Measurements from ENCODE around the gene MT1G.
"Not testable (repeated sequence)": the region's sequence is repeated elsewhere in the genome, so short reads cannot be mapped to it uniquely, and the experiment has no call there.

MT1G gene

GRCh38 chr16:56634715-56635440 is 33.0 kb downstream of the MT1G start:
- no peak for DNase-seq

- no peak for DNase-seq
Measured at GRCh38 chr16:56633535-56633934, 34.3 kb downstream of the MT1G start.

- DNase-seq: no peak
Measured at GRCh38 chr16:56632848-56633365, 35.0 kb downstream of the MT1G start.

GRCh38 chr16:56632156-56632847 is 35.6 kb downstream of the MT1G start, which contains the start of gene MT1M:
TSS of gene MT1M (plus strand) at chr16:56632659. CDS start at chr16:56632732, 73 bp downstream.
- no peak for DNase-seq

GRCh38 chr16:56631832-56632155 is 36.1 kb downstream of the MT1G start:
- DNase-seq: no peak

- DNase-seq: no peak
Measured at GRCh38 chr16:56631197-56631596, 36.7 kb downstream of the MT1G start.

GRCh38 chr16:56630134-56630533 is 37.7 kb downstream of the MT1G start:
- DNase-seq: no peak

GRCh38 chr16:56629531-56629930 is 38.3 kb downstream of the MT1G start:
- DNase-seq: no peak

GRCh38 chr16:56628486-56629350 is 39.1 kb downstream of the MT1G start:
- no peak for DNase-seq

GRCh38 chr16:56626685-56627084 is 41.2 kb downstream of the MT1G start:
- no peak for DNase-seq

GRCh38 chr16:56625943-56626654 is 41.8 kb downstream of the MT1G start:
- peak; percentile 68 for DNase-seq

GRCh38 chr16:56625140-56625942 is 42.5 kb downstream of the MT1G start, which contains the start of gene MT1E:
TSS of gene MT1E (plus strand) at chr16:56625781. CDS start at chr16:56625852, 71 bp downstream.
- peak; percentile 88 for DNase-seq

- no peak for DNase-seq
Measured at GRCh38 chr16:56623637-56624036, 44.2 kb downstream of the MT1G start.

GRCh38 chr16:56623184-56623583 is 44.7 kb downstream of the MT1G start:
- DNase-seq: not testable (repeated sequence)

GRCh38 chr16:56621665-56622445 is 46.0 kb downstream of the MT1G start:
- DNase-seq: not testable (repeated sequence)

- DNase-seq: no peak
Measured at GRCh38 chr16:56620339-56620897, 47.4 kb downstream of the MT1G start.

GRCh38 chr16:56618138-56618537 is 49.7 kb downstream of the MT1G start:
- no peak for DNase-seq

- peak; percentile 60 for DNase-seq
Measured at GRCh38 chr16:56617212-56618085, 50.4 kb downstream of the MT1G start.
